Activated CD4-positive, alpha-beta T cell treated with anti-CD3 and anti-CD28 coated beads, Interleukin-2, amount 10 ng/mL, durations not matched to agents 7 days and 5 days (primary cell): Measurements from ENCODE around the gene HNRNPA1L2. TPM values are rescaled to one million over a fixed set of nuclear protein-coding genes. Genes with fewer than 3 reads are reported as not detected.
"Not testable (repeated sequence)": the region's sequence is repeated elsewhere in the genome, so short reads cannot be mapped to it uniquely, and the experiment has no call there.

Experiments used
- CTCF ChIA-PET: fragments of 350-600 bp; sonication (Branson Sonifier 250); formaldehyde crosslinking; loops from one replicate; lab custom pipeline; 2021; ENCODE audit warnings: antibody characterized with exemption; lab: Charles Lee
- POLR2A ChIA-PET: fragments of 350-600 bp; sonication (Branson Sonifier 250); formaldehyde crosslinking; loops from one replicate; lab custom pipeline; 2021; ENCODE audit warnings: antibody characterized with exemption; lab: Charles Lee
- DNase-seq: peaks from one replicate; pipeline ENCODE4 v3.0.0-alpha.2; 2020
- H3K27ac Mint-ChIP-seq: one replicate; pipeline ENCODE4 v1.8.0; 2021; ENCODE audit warnings: mild to moderate bottlenecking, moderate library complexity, mixed read lengths
- H3K27me3 Mint-ChIP-seq: one replicate; pipeline ENCODE4 v1.8.0; 2021; ENCODE audit warnings: mixed read lengths
- H3K36me3 Mint-ChIP-seq: one replicate; pipeline ENCODE4 v1.8.0; 2021; ENCODE audit warnings: low read depth, mixed read lengths
- H3K4me1 Mint-ChIP-seq: one replicate; pipeline ENCODE4 v1.8.0; 2021; ENCODE audit warnings: mixed read lengths
- H3K4me3 Mint-ChIP-seq: one replicate; pipeline ENCODE4 v1.8.0; 2021; ENCODE audit warnings: mild to moderate bottlenecking, moderate library complexity, mixed read lengths
- H3K9me3 Mint-ChIP-seq: one replicate; pipeline ENCODE4 v1.8.0; 2021; ENCODE audit warnings: mixed read lengths
- total RNA-seq, 2 experiments: library from RNA; stranded (reverse); gene quantifications; one replicate each; pipeline ENCODE4 v1.2.3, GENCODE V29; 2021

The HNRNPA1L2 gene
- total RNA-seq, 2 experiments from 2014 or later, result 7.9 to 9.1 TPM

DNA sequence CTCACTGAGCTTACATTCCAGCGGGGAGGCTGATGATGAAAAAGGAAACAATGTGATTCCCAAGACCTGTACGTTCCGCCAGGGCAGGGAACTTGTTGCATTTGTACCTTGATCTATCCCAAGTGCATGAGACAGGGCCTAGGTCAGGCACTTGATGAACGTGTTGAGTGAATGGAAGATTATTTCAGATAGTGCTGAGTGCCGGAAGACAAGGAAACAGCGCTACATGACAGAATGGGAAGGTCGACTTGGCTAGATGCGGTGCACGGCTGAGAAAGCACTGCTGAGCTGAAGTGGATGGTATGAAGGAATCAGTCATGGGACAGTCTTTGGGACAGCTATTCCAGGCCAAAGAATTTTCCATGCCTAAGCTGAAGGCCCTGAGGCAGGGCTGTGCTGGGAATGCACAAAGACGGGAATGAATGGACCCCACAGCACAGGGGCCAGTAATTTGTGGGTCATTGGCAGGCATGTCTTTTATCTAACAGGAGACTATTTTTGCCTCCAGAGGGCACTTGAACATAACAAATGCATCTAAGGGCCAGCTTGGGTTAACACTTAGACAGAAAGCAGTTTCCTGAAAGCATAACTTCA lies 33.1 kb upstream of the HNRNPA1L2 start:
- H3K4me1 Mint-ChIP-seq, H3K36me3 Mint-ChIP-seq, POLR2A ChIA-PET, H3K9me3 Mint-ChIP-seq, H3K4me3 Mint-ChIP-seq, H3K27ac Mint-ChIP-seq: not testable (repeated sequence)
- DNase-seq, result peak; percentile 36
- CTCF ChIA-PET, result interaction anchor here (0.6 to 1.1 kb wide), 2 partner anchors 9 to 236 kb away, joined by 3 read pairs; no protein-coding TSS in a partner anchor
- peaks cover 11% of the 10 kb centered on the region for H3K27me3 Mint-ChIP-seq

DNA sequence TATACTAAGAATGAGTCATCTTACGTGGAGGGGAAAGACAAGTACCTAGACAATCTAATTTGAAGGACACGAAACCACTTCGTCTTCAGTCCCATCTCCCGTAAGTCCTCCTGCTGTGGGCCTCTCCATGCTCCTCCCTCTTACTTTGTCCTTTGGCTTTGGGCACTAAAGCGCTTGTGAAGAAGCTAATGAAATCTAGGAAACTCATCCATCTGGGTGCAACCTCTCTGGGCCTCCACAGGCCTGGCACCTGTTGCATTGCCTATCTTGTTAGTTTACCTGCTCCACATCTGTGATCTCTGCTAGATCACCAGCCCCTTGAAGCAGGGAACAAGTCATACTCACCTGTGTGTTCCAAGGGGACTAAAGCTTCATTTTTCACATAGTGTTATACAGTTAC lies 32.1 kb upstream of the HNRNPA1L2 start:
- H3K4me1 Mint-ChIP-seq, H3K27ac Mint-ChIP-seq, H3K9me3 Mint-ChIP-seq, CTCF ChIA-PET, POLR2A ChIA-PET, H3K4me3 Mint-ChIP-seq, DNase-seq, H3K36me3 Mint-ChIP-seq: not testable (repeated sequence)
- H3K27me3 Mint-ChIP-seq, result peaks cover 11% of the 10 kb centered on the region

DNA sequence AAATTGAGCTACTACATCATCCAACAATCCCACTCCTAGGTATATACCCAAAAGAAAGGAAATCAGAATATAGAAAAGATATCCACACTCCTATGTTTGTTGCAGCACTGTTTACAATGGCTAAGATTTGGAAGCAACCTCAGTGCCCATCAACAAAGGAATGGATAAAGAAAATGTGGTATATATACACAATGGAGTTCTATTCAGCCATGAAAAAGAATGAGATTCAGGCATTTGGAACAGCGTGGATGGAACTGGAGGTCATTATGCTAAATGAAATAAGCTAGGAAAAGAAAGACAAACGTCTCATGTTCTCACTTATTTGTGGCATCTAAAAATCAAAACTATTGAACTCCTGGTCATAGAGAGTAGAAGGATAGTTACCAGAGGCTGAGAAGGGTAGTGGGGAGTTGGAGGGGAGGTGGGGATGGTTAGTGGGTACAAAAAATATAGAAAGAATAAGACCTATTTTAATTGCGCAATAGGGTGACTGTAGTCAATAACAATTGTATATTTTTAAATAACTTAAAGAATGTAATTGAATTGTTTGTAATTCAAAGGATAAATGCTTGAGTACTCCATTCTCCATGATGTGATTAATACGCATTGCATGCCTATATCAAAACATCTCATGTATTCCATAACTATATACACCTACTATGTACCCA lies 27.0 kb upstream of the HNRNPA1L2 start:
- Mint-ChIP-seq H3K27ac (no peak overlapping the region), H3K36me3 (peaks cover 2% of the 10 kb centered on the region), H3K9me3 (peaks cover 2% of the 10 kb centered on the region), H3K27me3 (peaks cover 11% of the 10 kb centered on the region), H3K4me3 (peak overlapping the region; percentile 25), H3K4me1 (peaks cover 31% of the 10 kb centered on the region)
- POLR2A ChIA-PET, result no interaction called here
- CTCF ChIA-PET, result no interaction called here
- no peak for DNase-seq

- DNase-seq, result peak; percentile 25
Measured at GRCh38 chr13:52615812-52616211, 26.4 kb upstream of the HNRNPA1L2 start.

DNA sequence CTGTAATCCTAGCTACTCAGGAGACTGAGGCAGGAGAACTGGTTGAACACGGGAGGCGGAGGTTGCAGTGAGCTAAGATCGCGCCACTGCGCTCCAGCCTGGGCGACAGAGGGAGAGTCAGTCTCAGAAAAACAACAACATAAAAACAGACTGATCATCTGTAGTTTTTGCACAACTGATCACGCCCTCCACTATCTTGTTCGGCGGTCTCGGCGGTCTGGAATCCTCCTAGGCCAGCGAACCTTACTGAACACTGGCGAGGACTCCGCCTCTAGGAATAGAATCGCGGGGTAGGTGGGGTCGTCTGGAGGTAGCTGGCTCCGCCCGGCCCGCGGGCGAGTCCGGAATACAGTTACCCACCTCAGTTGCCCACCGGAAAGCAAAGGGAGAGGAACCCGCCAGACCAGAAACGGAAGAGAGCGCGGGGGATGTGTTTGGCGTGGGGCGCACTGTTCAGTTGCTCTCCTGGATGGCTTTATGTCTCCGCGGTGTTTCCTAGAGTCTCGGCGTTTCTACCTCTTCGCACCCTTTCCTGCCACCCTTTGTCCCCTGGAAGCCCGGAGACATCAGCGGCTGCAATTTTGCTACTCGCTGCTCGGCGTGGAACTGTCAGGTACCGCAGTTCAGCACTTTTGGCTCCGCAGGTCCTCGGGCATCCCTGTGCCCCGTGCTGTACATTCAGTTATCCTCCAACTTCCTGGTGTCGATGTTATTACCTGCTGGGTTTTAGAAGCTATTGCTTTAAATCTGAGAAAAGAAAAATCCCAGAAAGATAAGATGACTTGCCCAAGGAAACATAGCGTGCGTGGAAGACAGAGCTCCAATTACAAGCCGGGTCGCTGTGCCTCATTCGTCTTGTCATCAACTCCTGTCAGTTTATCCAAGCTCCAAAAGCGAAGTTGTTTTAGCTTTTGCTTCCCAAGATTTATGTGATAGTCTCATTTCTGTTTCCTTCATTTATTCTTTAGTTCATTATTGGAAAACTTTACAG lies 24.9 kb upstream of the HNRNPA1L2 start:
- H3K4me3 Mint-ChIP-seq, result peak overlapping the region; percentile 99
- peaks cover 37% of the 10 kb centered on the region for H3K4me1 Mint-ChIP-seq
- H3K36me3 Mint-ChIP-seq, result peaks cover 2% of the 10 kb centered on the region
- CTCF ChIA-PET, result interaction anchor here (0.7 to 2.3 kb wide), 7 partner anchors 9 to 151 kb away, joined by 3 to 10 read pairs (median 3); partner anchors contain the start of gene SUGT1
- DNase-seq, result peak; percentile 88
- peak overlapping the region; percentile 96 for H3K27ac Mint-ChIP-seq
- peaks cover 2% of the 10 kb centered on the region for H3K9me3 Mint-ChIP-seq
- POLR2A ChIA-PET, result interaction anchor here (0.6 to 2.4 kb wide), 5 partner anchors 11 to 167 kb away, joined by 3 to 15 read pairs (median 4); partner anchors contain the start of genes SUGT1 and VPS36
- H3K27me3 Mint-ChIP-seq, result peaks cover 9% of the 10 kb centered on the region

More at GRCh38 chr13:52615812-52616211, 26.4 kb upstream of the HNRNPA1L2 start:
- H3K9me3 Mint-ChIP-seq, result peaks cover 2% of the 10 kb centered on the region
- ChIA-PET CTCF (no interaction called here), POLR2A (interaction anchor here (2.4 kb wide), 1 partner anchor 37 kb away, joined by 15 read pairs; the partner anchor contains the start of gene SUGT1)
- H3K27ac Mint-ChIP-seq, result peak overlapping the region; percentile 96
- H3K27me3 Mint-ChIP-seq, result peaks cover 11% of the 10 kb centered on the region
- H3K36me3 Mint-ChIP-seq, result peaks cover 2% of the 10 kb centered on the region
- peak overlapping the region; percentile 99 for H3K4me3 Mint-ChIP-seq
- H3K4me1 Mint-ChIP-seq, result peaks cover 34% of the 10 kb centered on the region

DNA sequence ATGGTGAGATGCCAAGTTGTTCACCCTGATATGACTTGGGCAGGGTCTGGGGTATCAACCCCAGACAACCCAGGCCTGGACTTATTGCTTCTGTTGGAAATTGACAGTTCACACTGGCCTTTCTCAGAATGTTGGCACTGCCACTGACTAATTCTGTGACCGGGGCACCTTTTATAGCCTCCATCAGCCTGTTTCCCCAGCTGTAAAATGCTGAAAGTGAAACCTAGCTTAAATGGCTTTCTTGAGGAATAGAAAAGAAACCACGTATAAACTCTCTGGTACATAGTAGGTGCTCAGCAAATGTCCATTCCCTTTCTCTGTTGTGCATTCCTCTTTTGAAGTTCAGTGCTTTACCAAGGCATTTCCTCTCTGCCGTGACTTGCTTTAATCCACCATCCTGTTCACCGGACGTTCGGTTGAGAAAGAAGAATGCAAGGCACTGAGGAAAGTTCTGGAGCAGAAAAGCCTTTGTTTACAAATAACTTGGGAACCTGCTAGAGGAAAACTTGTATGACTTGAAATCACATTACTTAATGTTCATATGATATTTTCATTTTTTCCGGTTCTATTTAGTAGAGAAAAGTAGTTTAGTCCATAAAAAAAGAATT lies 11.0 kb upstream of the HNRNPA1L2 start:
- CTCF ChIA-PET, H3K27me3 Mint-ChIP-seq, H3K27ac Mint-ChIP-seq, H3K4me3 Mint-ChIP-seq, DNase-seq, H3K9me3 Mint-ChIP-seq, POLR2A ChIA-PET, H3K4me1 Mint-ChIP-seq: not testable (repeated sequence)
- peaks cover 32% of the 10 kb centered on the region for H3K36me3 Mint-ChIP-seq

DNA sequence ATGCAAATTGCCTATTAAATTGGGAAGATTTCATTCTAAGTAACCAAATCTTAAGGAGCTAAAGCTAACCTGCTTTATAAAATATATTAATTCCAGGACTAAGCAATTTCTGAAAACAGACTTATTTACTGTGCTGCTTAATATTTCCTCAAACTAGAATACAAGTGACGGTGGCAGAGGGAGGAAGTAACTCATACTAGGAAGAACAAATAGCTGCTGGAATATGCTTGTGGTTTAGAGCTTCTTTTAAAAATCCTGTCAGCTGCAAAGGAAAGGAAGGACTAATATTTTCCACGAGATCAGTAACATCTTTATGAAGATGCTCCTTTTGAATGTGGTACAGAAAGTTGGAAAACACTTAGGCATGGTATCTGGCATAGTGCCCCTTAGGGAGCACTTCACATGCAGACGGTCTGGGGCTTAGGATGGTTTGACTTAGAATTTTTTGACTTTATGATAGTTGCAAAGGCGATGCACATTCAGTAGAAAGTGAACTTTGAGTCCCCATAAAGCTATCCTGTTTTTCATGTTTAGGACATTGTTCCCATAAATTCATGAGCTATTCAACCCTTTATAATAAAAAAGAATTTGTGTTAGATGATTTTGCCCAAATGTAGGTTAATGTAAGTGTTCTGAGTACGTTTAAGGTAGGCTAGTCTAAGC lies 3.4 kb upstream of the HNRNPA1L2 start:
- peaks cover 38% of the 10 kb centered on the region for H3K36me3 Mint-ChIP-seq

GRCh38 chr13:52644108-52644507 lies 1.9 kb downstream of the HNRNPA1L2 start:
- no peaks in the 10 kb centered on the region for H3K27me3 Mint-ChIP-seq
- peaks cover 4% of the 10 kb centered on the region for H3K4me1 Mint-ChIP-seq
- POLR2A ChIA-PET, result no interaction called here
- H3K4me3 Mint-ChIP-seq, result no peak overlapping the region
- peaks cover 31% of the 10 kb centered on the region for H3K36me3 Mint-ChIP-seq
- CTCF ChIA-PET, result interaction anchor here (1.0 to 1.5 kb wide), 4 partner anchors 9 to 22 kb away, joined by 3 to 4 read pairs (median 4); partner anchors contain the start of gene SUGT1
- H3K27ac Mint-ChIP-seq, result no peak overlapping the region
- DNase-seq, result no peak
- no peaks in the 10 kb centered on the region for H3K9me3 Mint-ChIP-seq

More for the DNA sequence above, 3.4 kb upstream of the HNRNPA1L2 start:
- DNase-seq, result no peak
- CTCF ChIA-PET, result interaction anchor here (1.8 kb wide), 1 partner anchor 14 kb away, joined by 8 read pairs; the partner anchor contains the start of gene SUGT1
- Mint-ChIP-seq H3K4me1 (peaks cover 4% of the 10 kb centered on the region), H3K9me3 (no peaks in the 10 kb centered on the region), H3K27me3 (no peaks in the 10 kb centered on the region), H3K27ac (no peak overlapping the region), H3K4me3 (no peak overlapping the region)
- POLR2A ChIA-PET, result no interaction called here

GRCh38 chr13:52646967-52647366 lies 4.7 kb downstream of the HNRNPA1L2 start:
- ChIA-PET POLR2A (no interaction called here), CTCF (interaction anchor here (0.6 to 1.1 kb wide), 4 partner anchors 16 to 433 kb away, joined by 3 to 4 read pairs (median 3); no protein-coding TSS in a partner anchor)
- Mint-ChIP-seq H3K4me1 (peaks cover 14% of the 10 kb centered on the region), H3K27ac (no peak overlapping the region), H3K27me3 (no peaks in the 10 kb centered on the region), H3K36me3 (peaks cover 30% of the 10 kb centered on the region), H3K9me3 (no peaks in the 10 kb centered on the region), H3K4me3 (no peak overlapping the region)
- DNase-seq, result no peak

- CTCF ChIA-PET, result no interaction called here
- no peak overlapping the region for H3K4me3 Mint-ChIP-seq
- no peak for DNase-seq
- POLR2A ChIA-PET, result no interaction called here
- no peaks in the 10 kb centered on the region for H3K9me3 Mint-ChIP-seq
- H3K27ac Mint-ChIP-seq, result no peak overlapping the region
- peaks cover 10% of the 10 kb centered on the region for H3K4me1 Mint-ChIP-seq
- H3K27me3 Mint-ChIP-seq, result no peaks in the 10 kb centered on the region
- peaks cover 25% of the 10 kb centered on the region for H3K36me3 Mint-ChIP-seq
Measured at GRCh38 chr13:52650731-52651130, 8.5 kb downstream of the HNRNPA1L2 start.

- Mint-ChIP-seq H3K4me3 (no peak overlapping the region), H3K27me3 (no peaks in the 10 kb centered on the region), H3K36me3 (peaks cover 25% of the 10 kb centered on the region), H3K27ac (no peak overlapping the region), H3K4me1 (peaks cover 10% of the 10 kb centered on the region), H3K9me3 (no peaks in the 10 kb centered on the region)
- DNase-seq, result no peak
- ChIA-PET POLR2A (interaction anchor here (2.4 kb wide), 1 partner anchor 35 kb away, joined by 15 read pairs; no protein-coding TSS in a partner anchor), CTCF (interaction anchor here (0.8 to 3.4 kb wide), 7 partner anchors 13 to 455 kb away, joined by 3 to 15 read pairs (median 4); no protein-coding TSS in a partner anchor)
Measured at GRCh38 chr13:52651897-52652195, 9.6 kb downstream of the HNRNPA1L2 start.
